Heart right ventricle (tissue), 16 donors: ENCODE measurements around the gene ELFN2. TPM values are rescaled to one million over a fixed set of nuclear protein-coding genes. Genes with fewer than 3 reads are reported as not detected.

Experiments used
- ATAC-seq, 8 donors: fragments of 200-7000 bp; cut with Tn5 transposase; one replicate each; pipeline ENCODE4 v1.9.1; 2020; ENCODE audit warnings: mild to moderate bottlenecking in 8 of 8, moderate library complexity in 8 of 8, moderate number of reproducible peaks in 1 of 8
- DNase-seq, 2 donors: peaks; one replicate each; pipeline ENCODE4 v3.0.0-alpha.2; 2020
- H3K27ac ChIP-seq, 10 donors: fragments of 200-600 bp; sonication (generic) in 2 of 10; one replicate each; pipeline versions ENCODE4 v1.5.0 to v1.8.0; 2020 to 2022; ENCODE audit warnings: mild to moderate bottlenecking in 3 of 10
- H3K27me3 ChIP-seq, 7 donors: fragments of 200-600 bp; one replicate each; pipeline ENCODE4 v1.8.0; 2021 to 2022; ENCODE audit warnings: mild to moderate bottlenecking in 2 of 7
- H3K36me3 ChIP-seq, 9 donors: fragments of 200-600 bp; sonication (generic) in 1 of 9; one replicate each; pipeline versions ENCODE4 v1.5.0 to v1.8.0; 2020 to 2022; ENCODE audit warnings: mild to moderate bottlenecking in 2 of 9
- H3K4me1 ChIP-seq, 9 donors: fragments of 200-600 bp; sonication (generic) in 1 of 9; one replicate each; pipeline versions ENCODE4 v1.5.0 to v1.8.0; 2020 to 2022; ENCODE audit warnings: mild to moderate bottlenecking in 4 of 9
- H3K4me3 ChIP-seq, 10 donors: fragments of 200-600 bp; sonication (generic) in 2 of 10; one replicate each; pipeline versions ENCODE4 v1.5.0 to v1.8.0; 2020 to 2022; ENCODE audit warnings: mild to moderate bottlenecking in 7 of 10, moderate library complexity in 2 of 10
- H3K9me3 ChIP-seq, 11 donors: fragments of 200-600 bp in 10 of 11; sonication (generic) in 2 of 11; one replicate each; pipeline versions ENCODE4 v1.5.0 to v1.8.0; 2013 to 2022; ENCODE audit warnings: mild to moderate bottlenecking in 2 of 11, control low read depth in 1 of 11, moderate library complexity in 1 of 11
- CTCF ChIP-seq, 9 donors: fragments of 200-600 bp; sonication (generic) in 2 of 9; IDR thresholded peaks; one replicate each; pipeline versions ENCODE4 v1.5.0 to v1.8.0; 2021 to 2022; ENCODE audit warnings: antibody characterized with exemption in 9 of 9, mild to moderate bottlenecking in 5 of 9, moderate library complexity in 1 of 9
- WGBS, 2 donors: extraction: QIAGEN DNeasy Blood & Tissue Kit; methylation state at CpG; one replicate each; pipeline ENCODE4 v1.1.7; 2013; ENCODE audit warnings: inconsistent platforms in 1 of 2; 5-methylcytosine and 5-hydroxymethylcytosine counted together
- intact Hi-C, 10 donors: fragments of 100-400 bp; cut with DNase I; formaldehyde crosslinking; loops; one replicate each; pipeline versions ENCODE4 v1.11.1 to v1.14.2; 2022
- polyA plus RNA-seq, 2 donors: library from polyadenylated mRNA; stranded (reverse); fragments of 200-250 nt; gene quantifications; one replicate each; pipeline ENCODE4 v1.2.3, GENCODE V29; 2013
- total RNA-seq, 10 donors: library from RNA; stranded (reverse); fragmentation: NEBNext Ultra II Directional in 3 of 10; extraction: Animal tissue kit (Norgen Biotek cat#: 25700) in 3 of 10; gene quantifications; one replicate each; pipeline versions ENCODE4 v1.2.1 to v1.2.4, GENCODE V29; 2021 to 2023
- donor health status: Arrhythmogenic right ventricular cardiomyopathy.
- donor health status: ischemic (EF 13 %, LVEDD 7.1; RV severe dilation, severe dysfunction).
- donor health status: healthy with polysubstance abuse.
- donor health status: DM: no; HTN: yes; CAD: no.
- donor health status: DM: no; HTN: no; CAD: no.
- donor health status: ischemic (EF 25% LVEDD 6.9; RV normal size, moderate dysfunction).
- donor health status: ischemic (EF 25% LVEDD 5.7; RV mildly dilated, moderate dysfunction).
- donor health status: healthy.
- donor health status: DM: yes; HTN: yes; CAD: no.
- donor health status: Ischemic cardiomyopathy.
- donor health status: ischemic (EF 35%, LVEDD 5.7; RV mildly dilated, moderate dysfunction).
- donor health status: nonischemic (EF 11% LVEDD 7.7; RV severe dilation, severe dysfunction).
- donor health status: DM: yes; HTN: yes; CAD: no.
- donor health status: PGD.
- donor health status: ischemic (EF 29% LVEDD 5.4; RV normal size, mild dysfunction).
- donor health status: nonischemic (EF 23%, LVEDD 6.1; RV moderate dilation, normal function).

Gene ELFN2
- total and polyA plus RNA-seq, 12 donors, result under 0.01 to 0.21 (median 0.05) TPM; not detected in 4

GRCh38 chr22:37425369-37425768, 1.9 kb downstream of the ELFN2 start:
- intact Hi-C loops, result loop anchor here in 7 of 10 donors (5.0 to 10.0 kb wide), 5 partner anchors 101 to 158 kb away; no protein-coding TSS in a partner anchor
- Histone ChIP-seq H3K4me1 (peaks cover 0 to 21% (median 8%) of the 10 kb centered on the region in 9 donors), H3K36me3 (no peaks in the 10 kb centered on the region), H3K27ac (no peak overlapping the region), H3K9me3 (no peaks in the 10 kb centered on the region), H3K4me3 (no peak overlapping the region), H3K27me3 (peaks cover 23 to 100% (median 96%) of the 10 kb centered on the region in 7 donors)
- no peak for ATAC-seq
- TF ChIP-seq CTCF (IDR thresholded peaks at IDR 0.05), result no peak
- DNase-seq, result no peak
- WGBS, 2 donors, result 68 to 74% methylated on average over 11 of the region's 11 CpGs

- H3K27ac ChIP-seq, result no peak overlapping the region
- DNase-seq, result no peak
- 82 to 85% methylated on average over 8 of the region's 8 CpGs for WGBS, 2 donors
- intact Hi-C loops, result loop anchor here in 3 of 10 donors (10.0 kb wide), 2 partner anchors 98 to 108 kb away; no protein-coding TSS in a partner anchor
- no peaks in the 10 kb centered on the region for H3K36me3 ChIP-seq
- H3K4me3 ChIP-seq, result no peak overlapping the region
- TF ChIP-seq CTCF (IDR thresholded peaks at IDR 0.05), result no peak
- peaks cover 29 to 99% (median 96%) of the 10 kb centered on the region in 7 donors for H3K27me3 ChIP-seq
- H3K9me3 ChIP-seq, result no peaks in the 10 kb centered on the region
- peaks cover 0 to 29% (median 15%) of the 10 kb centered on the region in 9 donors for H3K4me1 ChIP-seq
- ATAC-seq, result no peak
Observed at GRCh38 chr22:37423283-37423682, 4.0 kb downstream of the ELFN2 start.

- peaks cover 0 to 23% (median 10%) of the 10 kb centered on the region in 9 donors for H3K4me1 ChIP-seq
- no peaks in the 10 kb centered on the region for H3K9me3 ChIP-seq
- WGBS, 2 donors, result 72 to 77% methylated on average over 9 of the region's 9 CpGs
- intact Hi-C loops, result loop anchor here in 3 of 10 donors (10.0 kb wide), 2 partner anchors 97 to 107 kb away; no protein-coding TSS in a partner anchor
- no peak for TF ChIP-seq CTCF (IDR thresholded peaks at IDR 0.05)
- ATAC-seq (no peak), DNase-seq (no peak)
- H3K36me3 ChIP-seq, result no peaks in the 10 kb centered on the region
- peaks cover 16 to 98% (median 90%) of the 10 kb centered on the region in 7 donors for H3K27me3 ChIP-seq
- no peak overlapping the region for H3K27ac ChIP-seq
- no peak overlapping the region for H3K4me3 ChIP-seq
Observed at GRCh38 chr22:37421468-37421877, 5.8 kb downstream of the ELFN2 start.

- Histone ChIP-seq H3K27me3 (peaks cover 16 to 98% (median 90%) of the 10 kb centered on the region in 7 donors), H3K4me3 (peak overlapping the region in 6 of 10 donors; percentile 26 to 44 (median 32)), H3K4me1 (peaks cover 0 to 25% (median 10%) of the 10 kb centered on the region in 9 donors), H3K36me3 (no peaks in the 10 kb centered on the region), H3K27ac (no peak overlapping the region), H3K9me3 (no peaks in the 10 kb centered on the region)
- intact Hi-C loops, result loop anchor here in 3 of 10 donors (10.0 kb wide), 2 partner anchors 96 to 106 kb away; no protein-coding TSS in a partner anchor
- DNase-seq (no peak), ATAC-seq (peak in 1 of 8 donors; percentile 23)
- peak in 1 of 9 donors; percentile 10 for TF ChIP-seq CTCF (IDR thresholded peaks at IDR 0.05)
- 43 to 45% methylated on average over 18 of the region's 18 CpGs for WGBS, 2 donors
Observed at GRCh38 chr22:37420686-37421467, 6.4 kb downstream of the ELFN2 start.
